Nephron progenitor cell (in vitro differentiated cells): ENCODE results near the gene KIRREL3.

Experiments used
- DNase-seq: peaks from one replicate; pipeline ENCODE4 v3.0.0; 2021
- H3K27ac Mint-ChIP-seq: 2 replicates; pipeline ENCODE4 v1.8.0; 2021; ENCODE audit warnings: mild to moderate bottlenecking, moderate library complexity, mixed read lengths
- H3K27me3 Mint-ChIP-seq: 2 replicates; pipeline ENCODE4 v1.8.0; 2021; ENCODE audit warnings: mild to moderate bottlenecking, low read depth, mixed read lengths; ENCODE audit not compliant: poor library complexity
- H3K36me3 Mint-ChIP-seq: 2 replicates; pipeline ENCODE4 v1.8.0; 2021; ENCODE audit warnings: low read depth, mixed read lengths
- H3K4me1 Mint-ChIP-seq: 2 replicates; pipeline ENCODE4 v1.8.0; 2021; ENCODE audit warnings: mixed read lengths
- H3K4me3 Mint-ChIP-seq: 2 replicates; pipeline ENCODE4 v1.8.0; 2021; ENCODE audit warnings: mild to moderate bottlenecking, moderate library complexity, mixed read lengths
- H3K9me3 Mint-ChIP-seq: 2 replicates; pipeline ENCODE4 v1.8.0; 2021; ENCODE audit warnings: mild to moderate bottlenecking, moderate library complexity, mixed read lengths
- CTCF ChIP-seq: fragments of 200-600 bp; sonication (generic); IDR thresholded peaks from 2 replicates; pipeline ENCODE4 v1.5.0; 2021; ENCODE audit warnings: antibody characterized with exemption

The KIRREL3 gene

DNA sequence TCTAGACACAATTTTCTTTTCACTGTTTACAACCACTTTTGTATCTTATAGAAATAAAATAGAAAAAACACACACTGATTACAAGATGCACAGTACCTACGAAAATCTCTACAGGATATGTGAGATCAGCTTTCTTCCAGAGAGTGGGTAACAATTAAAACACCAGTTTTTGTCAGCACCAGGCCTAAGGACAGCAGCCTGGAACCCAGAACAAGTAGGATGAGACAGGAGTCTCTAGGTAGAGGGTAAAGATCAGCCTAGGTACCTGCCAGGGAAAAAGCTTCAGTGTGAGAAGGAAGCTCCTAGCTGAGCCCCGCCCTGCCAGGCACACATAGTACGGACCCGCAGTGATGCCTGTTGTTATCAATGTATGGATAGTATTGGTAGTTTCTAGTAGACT, 61.9 kb downstream of the KIRREL3 start:
- Mint-ChIP-seq H3K27ac (no peak overlapping the region), H3K4me3 (no peak overlapping the region), H3K36me3 (peaks cover 14% of the 10 kb centered on the region), H3K27me3 (no peaks in the 10 kb centered on the region), H3K4me1 (no peaks in the 10 kb centered on the region), H3K9me3 (peaks cover 22% of the 10 kb centered on the region)
- TF ChIP-seq CTCF: no peak
- no peak for DNase-seq

- Mint-ChIP-seq H3K9me3 (peaks cover 22% of the 10 kb centered on the region), H3K27me3 (no peaks in the 10 kb centered on the region), H3K4me3 (no peak overlapping the region), H3K4me1 (peaks cover 19% of the 10 kb centered on the region), H3K27ac (peak overlapping the region; percentile 24), H3K36me3 (peaks cover 19% of the 10 kb centered on the region)
- no peak for TF ChIP-seq CTCF
- no peak for DNase-seq
These were observed 70.3 kb downstream of the KIRREL3 start for GRCh38 chr11:126930091-126930841.

DNA sequence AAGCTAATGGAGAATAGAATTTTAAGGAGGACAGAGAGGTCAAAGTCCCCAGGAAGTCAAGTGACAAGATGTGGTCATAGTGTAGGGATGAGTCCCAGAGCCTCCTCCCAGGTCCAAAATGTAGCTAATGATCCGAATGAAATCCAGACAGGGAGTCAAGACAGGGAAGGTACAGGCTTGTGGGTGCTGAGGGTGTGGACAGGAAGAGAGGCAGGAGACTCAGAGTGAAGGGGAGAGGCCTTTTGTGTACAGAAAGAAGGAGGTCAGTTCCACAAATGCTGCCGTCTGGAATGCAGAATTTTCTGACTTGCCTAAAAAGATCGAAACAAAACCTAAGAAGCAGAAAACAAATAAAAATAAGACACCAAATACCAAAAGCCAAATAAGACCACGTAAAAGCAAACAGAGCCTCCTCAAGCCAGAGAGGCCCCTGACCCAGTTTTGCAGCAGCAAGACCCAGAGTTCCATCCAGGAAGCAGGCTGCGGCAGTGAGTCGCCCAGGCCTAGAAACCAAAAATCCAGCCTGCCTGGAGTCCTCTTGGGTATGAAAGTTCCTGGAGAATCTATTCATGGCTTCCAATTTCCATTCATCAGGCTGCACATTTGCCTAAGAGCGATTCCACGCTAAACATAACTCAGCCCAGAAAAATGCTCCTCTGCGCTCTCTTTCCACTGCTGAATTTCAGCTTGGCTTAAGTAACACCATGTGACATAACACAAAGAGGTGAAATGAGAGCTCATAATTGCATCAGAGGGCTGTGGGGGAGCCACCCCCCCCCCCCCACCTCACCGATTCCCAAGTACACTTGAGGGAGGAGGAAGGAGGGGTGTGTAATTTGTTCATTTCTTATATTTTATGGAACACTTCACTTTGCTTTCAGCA, 71.2 kb downstream of the KIRREL3 start:
- Mint-ChIP-seq H3K4me1 (peaks cover 19% of the 10 kb centered on the region), H3K4me3 (no peak overlapping the region), H3K36me3 (peaks cover 12% of the 10 kb centered on the region), H3K27me3 (no peaks in the 10 kb centered on the region), H3K9me3 (peaks cover 14% of the 10 kb centered on the region), H3K27ac (no peak overlapping the region)
- no peak for TF ChIP-seq CTCF
- DNase-seq: no peak

DNA sequence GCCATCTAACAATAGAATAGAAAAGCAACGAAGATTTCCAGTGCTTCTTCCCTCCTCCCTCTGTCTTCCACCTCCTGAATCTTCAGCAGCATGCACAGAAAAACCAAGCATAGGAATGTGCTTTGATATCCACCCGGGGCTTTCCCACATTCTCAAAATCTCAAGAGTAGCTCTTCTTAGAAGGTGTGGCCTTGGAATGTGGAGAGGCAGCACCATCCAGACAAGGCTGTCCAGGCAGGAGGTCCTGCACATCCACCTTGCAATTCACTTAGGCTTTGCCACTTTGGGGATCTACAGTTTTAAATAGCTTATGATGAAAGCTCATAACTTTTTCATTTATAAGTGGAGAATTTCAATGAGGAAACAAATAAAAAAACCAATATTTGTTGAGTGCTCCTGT, 72.9 kb downstream of the KIRREL3 start:
- no peak for TF ChIP-seq CTCF
- peaks cover 19% of the 10 kb centered on the region for H3K4me1 Mint-ChIP-seq
- peaks cover 4% of the 10 kb centered on the region for H3K9me3 Mint-ChIP-seq
- H3K36me3 Mint-ChIP-seq: no peaks in the 10 kb centered on the region
- DNase-seq: no peak
- H3K27ac Mint-ChIP-seq: no peak overlapping the region
- H3K27me3 Mint-ChIP-seq: peaks cover 6% of the 10 kb centered on the region
- no peak overlapping the region for H3K4me3 Mint-ChIP-seq

DNA sequence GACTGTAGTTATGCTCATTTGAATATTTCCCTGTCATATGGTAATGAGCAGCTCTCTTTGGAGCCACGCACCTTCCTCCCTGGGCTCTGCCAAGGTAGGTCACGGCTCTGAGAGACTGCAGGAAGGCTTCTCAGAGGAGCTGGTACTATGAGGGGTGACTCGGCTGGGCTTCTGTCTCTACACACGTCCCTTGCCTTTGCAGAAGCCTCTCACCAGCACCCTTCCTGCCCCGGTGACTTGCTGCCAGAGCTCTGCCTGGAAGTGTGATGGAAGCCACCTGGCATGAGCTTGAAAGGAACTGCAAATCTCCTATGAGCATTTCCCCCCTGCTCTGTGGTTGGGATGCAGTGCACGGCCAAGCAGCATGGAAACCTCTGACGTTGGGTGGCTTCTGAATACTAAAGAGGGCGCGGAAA, 74.2 kb downstream of the KIRREL3 start:
- peaks cover 19% of the 10 kb centered on the region for H3K4me1 Mint-ChIP-seq
- H3K9me3 Mint-ChIP-seq: peaks cover 4% of the 10 kb centered on the region
- H3K4me3 Mint-ChIP-seq: no peak overlapping the region
- H3K36me3 Mint-ChIP-seq: no peaks in the 10 kb centered on the region
- no peak overlapping the region for H3K27ac Mint-ChIP-seq
- no peak for DNase-seq
- TF ChIP-seq CTCF: no peak
- peaks cover 6% of the 10 kb centered on the region for H3K27me3 Mint-ChIP-seq
